HL-60/S4 (cell line): ENCODE measurements around the gene SLC22A2.

Experiments used
- in situ Hi-C: fragments of 300-500 bp; cut with MboI; formaldehyde crosslinking; loops from 2 replicates; pipeline ENCODE4 v1.14.3; 2022; ENCODE audit warnings: low sequenced_read_pairs

The SLC22A2 gene

GRCh38 chr6:160274871-160275510 is 16.4 kb upstream of the SLC22A2 start:
- in situ Hi-C loops: no loop called here

- in situ Hi-C loops: no loop called here
These were observed 15.1 kb upstream of the SLC22A2 start for GRCh38 chr6:160273750-160274149.

GRCh38 chr6:160273196-160273595 is 14.6 kb upstream of the SLC22A2 start:
- in situ Hi-C loops: no loop called here

GRCh38 chr6:160272707-160273106 is 14.1 kb upstream of the SLC22A2 start:
- in situ Hi-C loops: no loop called here

GRCh38 chr6:160270347-160270746 is 11.7 kb upstream of the SLC22A2 start:
- in situ Hi-C loops: no loop called here

GRCh38 chr6:160269771-160270170 is 11.2 kb upstream of the SLC22A2 start:
- in situ Hi-C loops: no loop called here

GRCh38 chr6:160269023-160269521 is 10.5 kb upstream of the SLC22A2 start:
- in situ Hi-C loops: no loop called here

GRCh38 chr6:160267102-160267501 is 8.5 kb upstream of the SLC22A2 start:
- in situ Hi-C loops: no loop called here

GRCh38 chr6:160265869-160266476 is 7.4 kb upstream of the SLC22A2 start:
- in situ Hi-C loops: no loop called here

- in situ Hi-C loops: no loop called here
These were observed 5.5 kb upstream of the SLC22A2 start for GRCh38 chr6:160264061-160264612.

GRCh38 chr6:160263196-160263939 is 4.7 kb upstream of the SLC22A2 start:
- in situ Hi-C loops: no loop called here

GRCh38 chr6:160261991-160262680 is 3.5 kb upstream of the SLC22A2 start:
- in situ Hi-C loops: no loop called here

GRCh38 chr6:160260803-160261450 is 2.3 kb upstream of the SLC22A2 start:
- in situ Hi-C loops: no loop called here

GRCh38 chr6:160260367-160260766 is 1.7 kb upstream of the SLC22A2 start:
- in situ Hi-C loops: no loop called here

- in situ Hi-C loops: no loop called here
These were observed 977 bp upstream of the SLC22A2 start for GRCh38 chr6:160259598-160259997.

- in situ Hi-C loops: no loop called here
These were observed 463 bp upstream of the SLC22A2 start for GRCh38 chr6:160259143-160259425.

GRCh38 chr6:160256445-160256844 is 2.2 kb downstream of the SLC22A2 start:
- in situ Hi-C loops: no loop called here

GRCh38 chr6:160254467-160255312 is 3.9 kb downstream of the SLC22A2 start:
- in situ Hi-C loops: no loop called here

GRCh38 chr6:160253714-160254113 is 4.9 kb downstream of the SLC22A2 start:
- in situ Hi-C loops: no loop called here

- in situ Hi-C loops: no loop called here
These were observed 5.3 kb downstream of the SLC22A2 start for GRCh38 chr6:160253292-160253691.
